Cardiac fibroblast (primary cell): ENCODE results near the gene SCML1.
"Not testable (repeated sequence)": the region's sequence is repeated elsewhere in the genome, so short reads cannot be mapped to it uniquely, and the experiment has no call there.

Experiments
- DNase-seq, 2 donors: peaks; one replicate each; pipeline versions ENCODE4 v3.0.0 to v3.0.0-alpha.2; 2010; ENCODE audit warnings: low read depth in 2 of 2
- H3K4me3 ChIP-seq, 2 donors: replicated peaks in 1 of 2; 1 replicate in 1 of 2; 2 replicates in 1 of 2; pipeline ENCODE4 v1.5.1; 2011; ENCODE audit warnings: low read depth in 2 of 2, low read length in 2 of 2, mild to moderate bottlenecking in 2 of 2, moderate library complexity in 1 of 2
- CTCF ChIP-seq: IDR thresholded peaks from one replicate; pipeline ENCODE4 v1.5.1; 2011; ENCODE audit warnings: low read depth, mild to moderate bottlenecking, low read length, inconsistent platforms

The SCML1 gene

DNA sequence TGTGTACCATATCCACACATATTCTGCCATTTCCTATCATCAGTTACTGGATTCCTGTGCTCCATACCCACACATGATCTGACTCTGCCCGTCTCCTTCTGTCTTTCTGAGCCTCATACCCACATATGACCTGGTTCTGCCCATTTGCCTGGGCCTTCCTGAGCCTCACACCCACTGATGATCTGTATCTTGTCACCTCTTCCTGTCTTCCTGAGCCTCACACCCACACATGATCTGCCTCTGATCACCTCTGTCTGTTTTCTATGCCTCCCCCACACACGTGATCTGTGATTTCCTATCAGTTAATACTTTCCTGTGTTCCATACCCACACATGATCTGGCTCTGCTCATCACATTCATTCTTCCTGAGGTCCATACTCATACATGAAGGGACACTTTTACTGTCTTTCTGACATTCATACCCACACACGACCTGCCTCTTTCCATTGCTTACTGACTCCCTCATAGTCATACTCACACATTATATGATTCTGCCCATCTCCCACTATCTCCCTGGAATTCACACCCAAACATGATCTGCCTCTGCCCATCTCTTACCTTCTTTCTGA is 32.5 kb downstream of the SCML1 start:
- no peak for DNase-seq
- no peak for TF ChIP-seq CTCF
- H3K4me3 ChIP-seq: no peak overlapping the region

DNA sequence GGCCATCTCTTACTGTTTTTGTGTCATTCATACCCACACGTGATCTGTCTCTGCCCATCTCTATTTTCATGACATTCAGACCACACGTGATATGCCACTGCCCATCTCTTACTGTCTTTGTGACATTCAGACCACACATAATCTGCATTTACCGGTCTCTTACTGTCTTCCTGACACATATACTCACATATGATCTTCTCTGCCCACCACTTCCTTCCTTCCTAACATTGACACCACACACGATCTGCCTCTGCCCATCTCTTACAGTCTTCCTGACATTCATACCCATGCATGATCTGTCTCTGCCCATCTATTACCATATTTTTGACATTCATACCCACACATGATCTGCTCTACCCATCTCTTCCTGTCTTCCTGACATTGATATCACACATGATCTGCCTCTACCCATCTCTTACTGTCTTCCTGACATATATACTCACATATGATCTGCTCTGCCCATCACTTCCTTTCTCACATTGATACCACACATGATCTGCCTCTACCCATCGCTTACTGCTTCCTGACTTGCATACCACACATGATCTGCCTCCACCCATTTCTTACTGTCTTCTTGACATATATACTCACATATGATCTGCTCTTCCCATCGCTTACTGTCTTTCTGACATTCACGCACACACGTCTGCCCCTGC is 36.1 kb downstream of the SCML1 start:
- no peak overlapping the region for H3K4me3 ChIP-seq
- DNase-seq: no peak
- no peak for TF ChIP-seq CTCF

DNA sequence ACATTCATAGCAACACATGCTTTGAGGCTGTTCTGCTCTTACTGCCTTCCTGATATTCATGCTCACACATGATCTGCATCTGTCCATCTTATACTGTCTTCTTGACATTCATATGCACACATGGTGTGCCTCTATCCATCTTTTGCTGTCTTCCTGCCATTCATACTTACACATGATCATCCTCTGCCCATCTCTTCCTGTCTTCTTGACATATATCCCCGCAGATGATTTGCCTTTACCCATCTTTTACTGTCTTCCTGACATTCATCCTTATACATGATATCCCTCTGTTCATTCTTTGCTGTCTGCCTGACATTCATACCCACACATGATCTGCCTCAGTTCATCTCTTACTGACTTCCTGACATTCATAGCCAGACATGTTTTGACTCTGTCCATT is 36.8 kb downstream of the SCML1 start:
- TF ChIP-seq CTCF: no peak
- no peak overlapping the region for H3K4me3 ChIP-seq
- no peak for DNase-seq

- no peak for DNase-seq
- H3K4me3 ChIP-seq: no peak overlapping the region
- TF ChIP-seq CTCF: no peak
Observed at GRCh38 chrX:17778997-17779396, 41.7 kb downstream of the SCML1 start.

DNA sequence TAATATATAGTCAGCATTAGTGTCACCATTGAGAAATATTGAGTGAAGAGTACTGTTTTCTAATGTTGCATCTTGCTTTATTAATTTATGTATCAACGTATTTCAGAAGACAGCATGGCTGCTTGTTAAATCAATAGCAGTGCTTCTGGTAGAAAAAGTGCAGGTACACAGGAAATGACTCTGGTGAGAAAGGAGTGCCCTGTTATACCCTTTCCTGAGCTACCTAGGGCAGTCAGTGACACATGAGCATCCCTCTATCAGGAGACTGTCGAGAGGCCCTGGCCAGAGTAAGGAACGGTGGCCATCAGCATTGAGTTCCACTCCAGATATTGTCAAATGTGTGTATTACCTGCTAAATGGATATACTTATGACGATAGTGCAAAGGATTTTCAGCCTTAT is 42.1 kb downstream of the SCML1 start:
- no peak for TF ChIP-seq CTCF
- DNase-seq: no peak
- H3K4me3 ChIP-seq: no peak overlapping the region

DNA sequence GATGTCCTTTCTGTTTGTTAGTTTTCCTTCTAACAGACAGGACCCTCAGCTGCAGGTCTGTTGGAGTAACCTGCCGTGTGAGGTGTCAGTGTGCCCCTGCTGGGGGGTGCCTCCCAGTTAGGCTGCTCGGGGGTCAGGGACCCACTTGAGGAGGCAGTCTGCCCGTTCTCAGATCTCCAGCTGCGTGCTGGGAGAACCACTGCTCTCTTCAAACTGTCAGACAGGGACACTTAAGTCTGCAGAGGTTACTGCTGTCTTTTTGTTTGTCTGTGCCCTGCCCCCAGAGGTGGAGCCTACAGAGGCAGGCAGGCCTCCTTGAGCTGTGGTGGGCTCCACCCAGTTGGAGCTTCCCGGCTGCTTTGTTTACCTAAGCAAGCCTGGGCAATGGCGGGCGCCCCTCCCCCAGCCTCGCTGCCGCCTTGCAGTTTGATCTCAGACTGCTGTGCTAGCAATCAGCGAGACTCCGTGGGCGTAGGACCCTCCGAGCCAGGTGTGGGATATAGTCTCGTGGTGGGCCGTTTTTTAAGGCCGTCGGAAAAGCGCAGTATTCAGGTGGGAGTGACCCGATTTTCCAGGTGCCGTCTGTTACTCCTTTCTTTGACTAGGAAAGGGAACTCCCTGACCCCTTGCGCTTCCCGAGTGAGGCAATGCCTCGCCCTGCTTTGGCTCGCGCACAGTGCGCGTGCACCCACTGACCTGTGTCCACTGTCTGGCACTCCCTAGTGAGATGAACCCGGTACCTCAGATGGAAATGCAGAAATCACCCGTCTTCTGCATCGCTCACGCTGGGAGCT is 49.5 kb downstream of the SCML1 start:
- not testable (repeated sequence) for DNase-seq, H3K4me3 ChIP-seq

GRCh38 chrX:17787557-17787956 is 50.3 kb downstream of the SCML1 start:
- H3K4me3 ChIP-seq: no peak overlapping the region
- no peak for DNase-seq
- no peak for TF ChIP-seq CTCF
